ENCODE data around the gene DCXR.

GRCh38 chr17:82030470-82031302, 6.8 kb downstream of the DCXR start:
- TF ChIP-seq CTCF (IDR thresholded peaks at IDR 0.05) (peak; percentile 91 to 97 (median 93)), POLR2A (IDR thresholded peaks at IDR 0.05; ENCODE audit: low read depth) (no peak), POLR2AphosphoS5 (IDR thresholded peaks at IDR 0.05) (peak in 1 of 2 donors; percentile 59)
